Measurements from ENCODE around the gene BLACAT1. TPM values are rescaled to one million over a fixed set of nuclear protein-coding genes. Genes with fewer than 3 reads are reported as not detected.

Gene BLACAT1
- total RNA-seq, 4 donors from 2014 or later, result not detected

DNA sequence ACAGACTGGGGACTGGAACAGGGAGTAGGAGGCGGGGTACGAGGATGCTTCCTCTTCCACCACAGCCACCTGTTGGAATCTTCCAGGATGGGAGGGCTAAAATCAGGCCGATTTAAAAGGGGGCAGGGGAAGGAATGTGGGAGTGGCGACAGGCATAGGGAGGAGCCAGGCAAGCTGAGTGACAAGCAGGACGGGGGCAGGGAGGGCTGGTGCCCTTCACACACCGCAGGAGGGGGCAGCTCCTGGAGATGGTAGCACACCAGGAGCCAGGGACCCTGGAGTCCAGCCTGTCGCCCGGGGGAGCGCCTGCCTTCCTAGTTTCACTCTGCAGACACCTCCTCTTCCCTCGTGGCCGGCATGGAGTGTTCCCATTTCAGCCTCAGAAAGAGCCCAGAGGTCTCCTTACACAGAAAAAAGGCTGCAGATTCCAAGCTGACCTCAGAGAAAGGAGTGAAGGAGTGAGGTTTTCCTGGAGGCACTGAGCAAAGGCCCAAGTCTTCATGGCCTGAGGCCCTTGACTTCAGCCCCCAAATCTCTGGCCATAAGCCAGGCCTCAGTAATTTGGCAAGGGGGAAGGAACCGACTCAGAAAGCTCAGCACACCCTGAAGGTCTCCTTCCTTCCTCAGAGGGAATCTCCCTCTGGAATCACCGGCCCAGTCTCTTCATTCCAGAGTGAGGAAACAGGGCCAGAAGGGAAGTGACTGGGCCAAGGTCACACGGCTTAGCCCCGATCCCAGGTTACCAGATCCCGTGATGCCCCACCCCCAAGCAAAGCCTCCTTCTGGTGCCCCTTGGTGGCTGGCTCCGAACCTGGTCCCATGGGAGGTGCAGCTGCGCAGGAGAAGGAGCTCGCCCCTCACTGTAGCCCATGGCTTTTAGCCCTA lies 8.1 kb downstream of the BLACAT1 start:
- H3K4me3 ChIP-seq, result no peak overlapping the region
- no peak overlapping the region for H3K27ac ChIP-seq
- 38 to 56% methylated on average over 5 to 9 of the region's 19 CpGs for WGBS, 2 donors (ENCODE audit: low coverage in 1 of 2)

DNA sequence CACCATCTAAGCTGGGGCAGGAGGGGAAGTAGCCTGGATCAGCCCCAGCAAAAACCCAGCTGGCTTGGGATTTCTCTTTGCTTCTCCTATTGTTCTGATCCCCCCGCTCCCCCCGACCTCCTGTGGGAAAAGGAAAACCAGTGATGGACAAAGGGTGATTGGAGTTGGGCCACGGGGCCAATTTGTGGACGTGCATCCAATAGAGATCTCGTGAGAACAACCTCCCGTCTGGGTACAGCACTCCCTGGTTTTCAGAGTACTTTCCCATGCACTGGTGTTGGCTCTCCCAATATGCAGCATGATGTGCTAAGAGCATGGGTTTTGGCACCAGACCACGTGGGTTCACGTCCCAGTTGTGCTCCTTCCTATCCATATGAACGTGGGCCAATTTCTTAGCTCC lies 9.0 kb downstream of the BLACAT1 start:
- Histone ChIP-seq H3K27ac (no peak overlapping the region), H3K4me1 (peaks cover 0 to 48% (median 5%) of the 10 kb centered on the region in 3 donors), H3K36me3 (no peaks in the 10 kb centered on the region), H3K4me3 (no peak overlapping the region), H3K9me3 (no peaks in the 10 kb centered on the region), H3K27me3 (peaks cover 26% of the 10 kb centered on the region)
- 33% methylated on average over 1 of the region's 9 CpGs; no CpG with 5 or more reads in 1 of the 2 donors for WGBS, 2 donors (ENCODE audit: low coverage in 1 of 2)
- ATAC-seq, result no peak
- no peak for TF ChIP-seq POLR2AphosphoS5 (IDR thresholded peaks at IDR 0.05)
- TF ChIP-seq POLR2A (IDR thresholded peaks at IDR 0.05), result no peak
- no peak for TF ChIP-seq EP300 (IDR thresholded peaks at IDR 0.05)
- TF ChIP-seq, protein P1, sequence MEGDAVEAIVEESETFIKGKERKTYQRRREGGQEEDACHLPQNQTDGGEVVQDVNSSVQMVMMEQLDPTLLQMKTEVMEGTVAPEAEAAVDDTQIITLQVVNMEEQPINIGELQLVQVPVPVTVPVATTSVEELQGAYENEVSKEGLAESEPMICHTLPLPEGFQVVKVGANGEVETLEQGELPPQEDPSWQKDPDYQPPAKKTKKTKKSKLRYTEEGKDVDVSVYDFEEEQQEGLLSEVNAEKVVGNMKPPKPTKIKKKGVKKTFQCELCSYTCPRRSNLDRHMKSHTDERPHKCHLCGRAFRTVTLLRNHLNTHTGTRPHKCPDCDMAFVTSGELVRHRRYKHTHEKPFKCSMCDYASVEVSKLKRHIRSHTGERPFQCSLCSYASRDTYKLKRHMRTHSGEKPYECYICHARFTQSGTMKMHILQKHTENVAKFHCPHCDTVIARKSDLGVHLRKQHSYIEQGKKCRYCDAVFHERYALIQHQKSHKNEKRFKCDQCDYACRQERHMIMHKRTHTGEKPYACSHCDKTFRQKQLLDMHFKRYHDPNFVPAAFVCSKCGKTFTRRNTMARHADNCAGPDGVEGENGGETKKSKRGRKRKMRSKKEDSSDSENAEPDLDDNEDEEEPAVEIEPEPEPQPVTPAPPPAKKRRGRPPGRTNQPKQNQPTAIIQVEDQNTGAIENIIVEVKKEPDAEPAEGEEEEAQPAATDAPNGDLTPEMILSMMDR (IDR thresholded peaks at IDR 0.05), result no peak

More for the DNA sequence above, 8.1 kb downstream of the BLACAT1 start:
- H3K4me1 ChIP-seq, result peaks cover 0 to 39% (median 5%) of the 10 kb centered on the region in 3 donors
- H3K27me3 ChIP-seq, result peaks cover 34% of the 10 kb centered on the region
- TF ChIP-seq POLR2A (IDR thresholded peaks at IDR 0.05) (no peak), POLR2AphosphoS5 (IDR thresholded peaks at IDR 0.05) (no peak), EP300 (IDR thresholded peaks at IDR 0.05) (no peak)
- TF ChIP-seq, protein P1 (IDR thresholded peaks at IDR 0.05), result no peak
- no peak for ATAC-seq
- H3K36me3 ChIP-seq, result no peaks in the 10 kb centered on the region
- H3K9me3 ChIP-seq, result no peaks in the 10 kb centered on the region

DNA sequence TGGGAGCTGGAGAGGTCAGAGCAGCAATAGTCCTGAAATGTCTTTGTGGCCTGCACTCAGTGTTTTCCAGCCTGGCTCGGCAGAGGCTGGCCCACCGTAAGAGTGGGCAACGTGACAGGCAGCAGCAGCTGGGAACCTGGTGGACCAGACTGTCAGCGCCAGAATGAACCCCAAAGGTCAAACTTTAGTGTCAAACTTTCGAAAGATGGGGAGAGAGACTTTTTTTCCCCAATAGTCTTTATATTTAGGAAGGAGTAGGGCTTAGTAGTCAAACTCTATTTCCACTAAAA lies 10.3 kb downstream of the BLACAT1 start:
- H3K36me3 ChIP-seq, result no peaks in the 10 kb centered on the region
- WGBS, 2 donors (ENCODE audit: low coverage in 1 of 2), result 42 to 67% methylated on average over 5 of the region's 5 CpGs
- no peak for ATAC-seq
- TF ChIP-seq POLR2AphosphoS5 (IDR thresholded peaks at IDR 0.05) (no peak), POLR2A (IDR thresholded peaks at IDR 0.05) (no peak), EP300 (IDR thresholded peaks at IDR 0.05) (no peak)
- TF ChIP-seq, protein P1 (IDR thresholded peaks at IDR 0.05), result no peak
- peak overlapping the region in 1 of 2 donors; percentile 53 for H3K4me3 ChIP-seq
- no peaks in the 10 kb centered on the region for H3K9me3 ChIP-seq
- peaks cover 0 to 60% (median 5%) of the 10 kb centered on the region in 3 donors for H3K4me1 ChIP-seq
- H3K27ac ChIP-seq, result peak overlapping the region in 3 of 4 donors; percentile 63 to 70 (median 69)
- H3K27me3 ChIP-seq, result peaks cover 15% of the 10 kb centered on the region

DNA sequence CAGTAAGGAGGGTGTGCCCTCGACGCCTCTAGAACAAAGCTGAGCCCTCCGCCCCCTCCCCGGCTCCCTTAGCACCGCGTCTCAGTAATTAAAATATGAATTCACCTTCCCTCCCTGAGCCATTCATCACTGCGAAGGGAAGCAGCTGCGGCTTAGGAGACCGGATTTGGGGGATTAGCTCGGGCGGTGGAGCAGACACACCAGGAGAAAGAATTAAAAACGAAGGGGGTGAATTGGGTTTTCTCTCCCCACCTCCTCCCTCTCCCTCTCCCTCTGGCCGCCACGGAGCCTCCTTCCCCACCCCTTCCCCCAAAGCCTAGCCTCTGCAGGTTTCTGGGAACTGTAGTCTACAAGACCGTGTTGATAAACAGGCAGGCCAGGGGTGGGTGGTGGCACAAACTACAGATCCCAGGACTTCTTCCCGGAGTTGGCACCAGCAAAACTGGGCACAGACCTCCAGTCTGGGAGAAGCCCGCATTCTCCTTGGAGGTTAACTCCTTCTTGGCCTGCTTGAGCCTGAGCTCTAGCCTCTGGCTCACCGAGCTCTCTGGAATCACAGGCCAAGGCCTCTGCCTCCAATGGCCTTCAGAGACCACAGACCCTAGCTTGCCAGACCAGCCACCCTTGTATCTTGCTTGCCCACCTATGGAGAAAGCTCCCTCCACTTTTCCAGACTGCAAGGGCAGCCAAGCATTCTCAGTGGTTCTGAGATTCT lies 10.8 kb downstream of the BLACAT1 start:
- peaks cover 10% of the 10 kb centered on the region for H3K27me3 ChIP-seq
- H3K4me3 ChIP-seq, result peak overlapping the region; percentile 39 to 53
- H3K4me1 ChIP-seq, result peaks cover 0 to 65% (median 5%) of the 10 kb centered on the region in 3 donors
- peak; percentile 83 for ATAC-seq
- peak; percentile 62 for TF ChIP-seq POLR2AphosphoS5 (IDR thresholded peaks at IDR 0.05)
- TF ChIP-seq, protein P1 (IDR thresholded peaks at IDR 0.05), result no peak
- 7 to 13% methylated on average over 5 to 6 of the region's 18 CpGs for WGBS, 2 donors (ENCODE audit: low coverage in 1 of 2)
- H3K36me3 ChIP-seq, result no peaks in the 10 kb centered on the region
- no peaks in the 10 kb centered on the region for H3K9me3 ChIP-seq
- peak overlapping the region; percentile 26 to 70 (median 66) for H3K27ac ChIP-seq

Data from gastroesophageal sphincter (tissue), 4 donors.